Measurements from ENCODE around the gene CTBP2. TPM values are rescaled to one million over a fixed set of nuclear protein-coding genes. Genes with fewer than 3 reads are reported as not detected.

Gene CTBP2
- total RNA-seq, 1 experiment from 2014 or later = 212 TPM

DNA sequence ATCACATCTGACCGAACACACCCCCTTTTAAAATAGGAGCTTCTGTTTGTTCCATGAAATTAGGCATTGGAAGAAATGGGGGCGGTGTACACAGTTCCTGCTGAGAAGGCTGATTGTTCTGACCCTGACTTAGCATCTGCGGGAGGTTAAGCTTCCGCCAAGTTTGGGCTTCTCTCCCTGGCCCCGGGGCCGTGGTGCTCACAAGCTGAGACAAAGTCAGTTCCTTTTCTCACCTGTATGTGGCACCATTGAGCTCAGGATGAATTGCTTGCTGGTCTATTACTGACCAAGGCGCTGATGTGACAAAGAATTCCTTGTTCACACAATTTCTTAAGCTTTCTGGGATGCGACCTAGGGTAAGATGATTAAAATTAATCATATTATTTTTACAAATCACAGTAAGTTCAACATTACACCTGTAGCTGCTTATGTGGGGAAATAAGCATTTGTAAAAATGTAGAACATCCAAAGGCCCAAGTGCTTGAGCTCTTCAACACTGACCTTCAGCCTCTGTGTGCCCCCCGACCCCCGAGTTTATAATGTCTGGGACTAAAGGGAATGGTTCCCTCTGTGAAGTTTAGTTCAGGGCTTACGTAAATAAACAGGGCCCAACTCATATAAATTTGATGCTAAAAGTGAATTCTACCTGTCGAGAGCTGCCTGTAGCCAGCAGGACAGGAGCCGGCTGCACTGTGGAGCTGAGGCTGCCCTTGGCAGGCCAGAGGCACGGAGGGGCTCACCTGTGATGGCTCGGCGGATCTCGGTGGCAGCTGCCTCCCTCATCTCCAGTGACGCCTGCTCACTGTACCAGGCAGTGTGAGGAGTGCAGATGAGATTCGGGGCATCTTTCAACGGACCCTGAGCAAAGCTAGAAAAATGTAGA is 167.7 kb downstream of the CTBP2 start:
- no peak overlapping the region for H4K5ac ChIP-seq (ENCODE audit: insufficient read length, low read depth, low read length)
- Mint-ChIP-seq H3K9me3 (no peaks in the 10 kb centered on the region), H3K36me3 (ENCODE audit: insufficient read depth in 1 of 3, low read depth in 3 of 3) (peaks cover 61 to 98% (median 96%) of the 10 kb centered on the region in 3 experiments), H3K4me1 (no peaks in the 10 kb centered on the region), H3K27me3 (ENCODE audit: low read depth) (peaks cover 5% of the 10 kb centered on the region; the same call in 1 of the 2 replicates), H3K4me3 (no peak overlapping the region), H3K27ac (peak overlapping the region in 1 of 3 experiments; percentile 79; a peak in 3 of 7 replicates)
- no peak overlapping the region for H3K18ac ChIP-seq (ENCODE audit: insufficient read length, low read depth, low read length)
- H3K27ac ChIP-seq (ENCODE audit: insufficient read length, low read depth, low read length) = no peak overlapping the region
- no peak overlapping the region for H3K4ac ChIP-seq (ENCODE audit: low read depth, low read length)
- no peak overlapping the region for H2BK15ac ChIP-seq (ENCODE audit: low read depth, low read length)
- no peak overlapping the region for H2BK5ac ChIP-seq (ENCODE audit: insufficient read length, low read length)
- no peak overlapping the region for H2BK12ac ChIP-seq (ENCODE audit: insufficient read length, low read depth, low read length)
- no CpG with 5 or more reads among the region's 20 CpGs for WGBS (ENCODE audit: extremely low coverage, insufficient read length, low lambda C conversion rate)
- TF ChIP-seq, protein P1, sequence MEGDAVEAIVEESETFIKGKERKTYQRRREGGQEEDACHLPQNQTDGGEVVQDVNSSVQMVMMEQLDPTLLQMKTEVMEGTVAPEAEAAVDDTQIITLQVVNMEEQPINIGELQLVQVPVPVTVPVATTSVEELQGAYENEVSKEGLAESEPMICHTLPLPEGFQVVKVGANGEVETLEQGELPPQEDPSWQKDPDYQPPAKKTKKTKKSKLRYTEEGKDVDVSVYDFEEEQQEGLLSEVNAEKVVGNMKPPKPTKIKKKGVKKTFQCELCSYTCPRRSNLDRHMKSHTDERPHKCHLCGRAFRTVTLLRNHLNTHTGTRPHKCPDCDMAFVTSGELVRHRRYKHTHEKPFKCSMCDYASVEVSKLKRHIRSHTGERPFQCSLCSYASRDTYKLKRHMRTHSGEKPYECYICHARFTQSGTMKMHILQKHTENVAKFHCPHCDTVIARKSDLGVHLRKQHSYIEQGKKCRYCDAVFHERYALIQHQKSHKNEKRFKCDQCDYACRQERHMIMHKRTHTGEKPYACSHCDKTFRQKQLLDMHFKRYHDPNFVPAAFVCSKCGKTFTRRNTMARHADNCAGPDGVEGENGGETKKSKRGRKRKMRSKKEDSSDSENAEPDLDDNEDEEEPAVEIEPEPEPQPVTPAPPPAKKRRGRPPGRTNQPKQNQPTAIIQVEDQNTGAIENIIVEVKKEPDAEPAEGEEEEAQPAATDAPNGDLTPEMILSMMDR (conservative IDR thresholded peaks at IDR 0.05) = peak; percentile 74
- no peak overlapping the region for H3T11ph ChIP-seq (ENCODE audit: low read length)
- no peak overlapping the region for H3K23ac ChIP-seq (ENCODE audit: insufficient read length, low read depth, low read length)
- H3K14ac ChIP-seq (ENCODE audit: insufficient read depth, low read length) = no peak overlapping the region
- H3K79me1 ChIP-seq (ENCODE audit: insufficient read depth, low read depth, low read length, poor library complexity, severe bottlenecking) = no peaks in the 10 kb centered on the region
- no peak overlapping the region for H2BK20ac ChIP-seq (ENCODE audit: low read depth, low read length, poor library complexity, severe bottlenecking)
- peak; percentile 60 for DNase-seq
- H4K20me1 ChIP-seq (ENCODE audit: control insufficient read depth, insufficient read depth, insufficient read length) = no peaks in the 10 kb centered on the region
- no peaks in the 10 kb centered on the region for H3K23me2 ChIP-seq (ENCODE audit: insufficient read length, low read depth, low read length, poor library complexity, severe bottlenecking)
- H3K56ac ChIP-seq (ENCODE audit: insufficient read length, low read depth, low read length) = no peak overlapping the region
- H3K4me1 ChIP-seq (ENCODE audit: insufficient read depth, low read length) = no peaks in the 10 kb centered on the region
- H2BK120ac ChIP-seq (ENCODE audit: low read depth, low read length, poor library complexity, severe bottlenecking) = no peak overlapping the region
- H4K8ac ChIP-seq (replicated peaks; ENCODE audit: insufficient read length, low read depth, low read length) = no peak overlapping the region
- H2AFZ ChIP-seq (ENCODE audit: low read length) = no peak overlapping the region
- H3K9me3 ChIP-seq (ENCODE audit: control insufficient read depth, low read depth, low read length) = no peaks in the 10 kb centered on the region
- H2AK5ac ChIP-seq (ENCODE audit: insufficient read length, low read length) = no peak overlapping the region
- H3K79me2 ChIP-seq (ENCODE audit: insufficient read depth, low read length) = no peaks in the 10 kb centered on the region
- no peak overlapping the region for H3K4me2 ChIP-seq (ENCODE audit: insufficient read depth, insufficient read length, low read length)
- H3K9ac ChIP-seq (ENCODE audit: extremely low read depth, insufficient read length, low read length) = no peak overlapping the region
- H3K27me3 ChIP-seq (ENCODE audit: insufficient read depth, low read length) = no peaks in the 10 kb centered on the region
- no peak overlapping the region for H4K91ac ChIP-seq (ENCODE audit: insufficient read length, low read depth, low read length)
